K562 (cell line): ENCODE data around the gene ADIPOR1. TPM values are rescaled to one million over a fixed set of nuclear protein-coding genes. Genes with fewer than 3 reads are reported as not detected.

Source experiments
- CREM ChIP-seq: IDR thresholded peaks from 2 replicates; pipeline ENCODE4 v1.6.1; 2014; ENCODE audit warnings: antibody characterized with exemption, low read depth
- KDM4B ChIP-seq, 2 experiments: fragments of 450-650 bp in 1 of 2; sonication (generic) in 1 of 2; IDR thresholded peaks; 2 replicates each; pipeline ENCODE4 v1.6.1; 2016 to 2017; ENCODE audit warnings: borderline replicate concordance in 2 of 2, antibody characterized with exemption in 1 of 2, low read depth in 1 of 2, mild to moderate bottlenecking in 1 of 2
- NFIC ChIP-seq: fragments of 450-650 bp; IDR thresholded peaks from 2 replicates; pipeline ENCODE4 v1.6.1; 2017; ENCODE audit warnings: mild to moderate bottlenecking, inconsistent platforms
- PHB ChIP-seq: fragments of 250-450 bp; sonication (Bioruptor Pico); IDR thresholded peaks from 2 replicates; pipeline ENCODE4 v1.5.0; 2021
- PRMT5 ChIP-seq: sonication (generic); formaldehyde crosslinking; IDR thresholded peaks from 2 replicates; pipeline ENCODE4 v1.5.0; 2020; ENCODE audit warnings: missing genetic modification reagents
- RBM25 ChIP-seq: fragments of 200-400 bp; formaldehyde crosslinking; IDR thresholded peaks from 2 replicates; pipeline ENCODE4 v1.6.1; 2018; ENCODE audit warnings: low read length, low read depth, moderate library complexity; ENCODE audit not compliant: severe bottlenecking
- U2AF2 ChIP-seq: fragments of 200-400 bp; formaldehyde crosslinking; optimal IDR thresholded peaks from 2 replicates; pipeline ENCODE3; 2017; ENCODE audit warnings: low read depth, mild to moderate bottlenecking, low read length
- ZNF197 ChIP-seq: fragments of 200-800 bp; sonication (Bioruptor generic); IDR thresholded peaks from 2 replicates; pipeline ENCODE4 v1.6.1; 2016; ENCODE audit warnings: low read depth, missing genetic modification characterization, missing compliant biosample characterization
- ZNF263 ChIP-seq: sonication (generic); formaldehyde crosslinking; IDR thresholded peaks from 2 replicates; pipeline ENCODE4 v1.8.0; 2022; ENCODE audit warnings: mild to moderate bottlenecking, missing genetic modification reagents, borderline replicate concordance
- ZNF764 ChIP-seq: fragments of 250-450 bp; sonication (Bioruptor Pico); IDR thresholded peaks from 2 replicates; pipeline ENCODE4 v1.4.0; 2020; ENCODE audit warnings: low read depth, mild to moderate bottlenecking, moderate library complexity
- ZNF778 ChIP-seq: fragments of 450-650 bp; formaldehyde crosslinking; IDR thresholded peaks from 2 replicates; pipeline ENCODE4 v1.4.0; 2020; ENCODE audit warnings: mild to moderate bottlenecking, moderate library complexity
- polyA plus RNA-seq, 8 experiments: library from polyadenylated mRNA; depleted of rRNA in 4 of 8; stranded (reverse) in 5 of 8; unstranded in 3 of 8; fragments of >200 nt; fragmentation: Nextera tagmentation in 2 of 8; fragmentation: Illumina TruSeq in 1 of 8; extraction: Ambion mirVana in 2 of 8; extraction: Trizol in 1 of 8; gene quantifications; 2 replicates each; pipeline versions ENCODE4 v1.2.1 to v1.2.3, GENCODE V29; 2011 to 2014; ENCODE audit warnings: inconsistent platforms in 1 of 8, missing spikeins in 1 of 8
- total RNA-seq, 7 experiments: library from RNA; depleted of rRNA in 6 of 7; stranded (reverse); fragments of >200 nt in 6 of 7; fragmentation: Illumina TruSeq in 2 of 7; extraction: Trizol in 2 of 7; gene quantifications; 2 replicates each; pipeline versions ENCODE4 v1.2.1 to v1.2.3, GENCODE V29; 2011 to 2021; ENCODE audit warnings: low replicate concordance in 1 of 7
- TF ChIP-seq, protein P1 (sequence below): fragments of 200-600 bp; sonication (generic); IDR thresholded peaks from one replicate; pipeline ENCODE4 v1.6.1; 2012; ENCODE audit warnings: mild to moderate bottlenecking, low read depth, low read length, inconsistent platforms
- TF ChIP-seq, protein P2 (sequence below): fragments of 450-650 bp; formaldehyde crosslinking; IDR thresholded peaks from 2 replicates; pipeline ENCODE4 v1.4.0; 2022; ENCODE audit warnings: missing genetic modification characterization
- TF ChIP-seq, protein P3 (sequence below), 2 experiments: fragments of 250-450 bp in 1 of 2; fragments of 450-650 bp in 1 of 2; sonication (Bioruptor Pico) in 1 of 2; IDR thresholded peaks; 2 replicates each; pipeline versions ENCODE4 v1.6.1 to v1.8.0; 2016 to 2021; ENCODE audit warnings: mild to moderate bottlenecking in 2 of 2, moderate library complexity in 2 of 2, missing compliant biosample characterization in 1 of 2, missing genetic modification characterization in 1 of 2

ADIPOR1 gene
- total and polyA plus RNA-seq, 9 of the 15 experiments (the other 6 are each of a cell fraction or from before 2014, with no cell fraction given) = 29.0 to 217 (median 100) TPM

DNA sequence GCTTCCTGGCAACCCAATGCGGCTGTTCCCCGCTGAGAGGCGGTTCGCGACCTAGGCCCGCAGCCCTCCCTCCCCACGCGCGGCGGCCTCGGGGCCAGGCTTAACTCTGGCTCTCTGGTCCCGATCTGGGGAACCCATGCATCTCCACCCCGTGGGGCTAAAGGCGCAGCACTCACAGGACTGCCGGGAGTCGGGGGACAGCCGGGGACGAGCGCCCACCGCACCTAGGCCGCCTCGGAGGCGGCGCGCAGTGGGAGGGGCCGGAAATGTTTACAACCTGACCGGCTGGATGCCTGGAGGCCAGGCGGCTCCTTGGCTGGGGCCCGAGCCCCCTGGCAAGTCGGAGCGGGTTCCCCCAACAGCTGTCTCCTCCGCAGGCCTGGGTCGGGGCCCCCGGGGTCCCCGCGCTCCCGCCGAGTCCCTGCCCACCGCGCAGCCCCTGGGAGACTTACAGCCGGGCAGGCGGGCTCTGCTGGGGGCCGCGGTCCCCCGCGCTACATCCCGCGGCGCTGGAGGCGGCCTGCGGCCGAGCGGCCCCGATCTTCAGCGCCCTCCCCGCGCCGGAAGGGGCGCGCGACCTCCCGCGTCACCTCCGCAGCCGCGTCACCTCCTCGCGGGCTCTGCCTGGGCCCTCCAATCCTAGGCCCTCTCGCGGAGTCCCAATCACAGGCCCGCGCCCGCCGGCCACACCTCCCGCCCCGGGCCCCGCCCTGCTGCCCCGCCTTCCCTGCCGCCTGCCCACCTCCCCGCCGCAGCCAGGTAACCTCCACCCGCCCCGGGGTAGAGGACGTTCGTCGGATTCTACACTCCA is at the start of gene ADIPOR1 (continued):
- TF ChIP-seq ZNF197 (CRISPR knock-in tag) = no peak
- TF ChIP-seq ZNF764 (CRISPR knock-in tag) = no peak
- TF ChIP-seq PRMT5 (CRISPR knock-in tag) = no peak
- peak; percentile 70; the same call in 1 of the 2 replicates for TF ChIP-seq PHB (CRISPR knock-in tag)
- no peak for TF ChIP-seq NFIC
- TF ChIP-seq U2AF2 = no peak
- TF ChIP-seq, protein P1, sequence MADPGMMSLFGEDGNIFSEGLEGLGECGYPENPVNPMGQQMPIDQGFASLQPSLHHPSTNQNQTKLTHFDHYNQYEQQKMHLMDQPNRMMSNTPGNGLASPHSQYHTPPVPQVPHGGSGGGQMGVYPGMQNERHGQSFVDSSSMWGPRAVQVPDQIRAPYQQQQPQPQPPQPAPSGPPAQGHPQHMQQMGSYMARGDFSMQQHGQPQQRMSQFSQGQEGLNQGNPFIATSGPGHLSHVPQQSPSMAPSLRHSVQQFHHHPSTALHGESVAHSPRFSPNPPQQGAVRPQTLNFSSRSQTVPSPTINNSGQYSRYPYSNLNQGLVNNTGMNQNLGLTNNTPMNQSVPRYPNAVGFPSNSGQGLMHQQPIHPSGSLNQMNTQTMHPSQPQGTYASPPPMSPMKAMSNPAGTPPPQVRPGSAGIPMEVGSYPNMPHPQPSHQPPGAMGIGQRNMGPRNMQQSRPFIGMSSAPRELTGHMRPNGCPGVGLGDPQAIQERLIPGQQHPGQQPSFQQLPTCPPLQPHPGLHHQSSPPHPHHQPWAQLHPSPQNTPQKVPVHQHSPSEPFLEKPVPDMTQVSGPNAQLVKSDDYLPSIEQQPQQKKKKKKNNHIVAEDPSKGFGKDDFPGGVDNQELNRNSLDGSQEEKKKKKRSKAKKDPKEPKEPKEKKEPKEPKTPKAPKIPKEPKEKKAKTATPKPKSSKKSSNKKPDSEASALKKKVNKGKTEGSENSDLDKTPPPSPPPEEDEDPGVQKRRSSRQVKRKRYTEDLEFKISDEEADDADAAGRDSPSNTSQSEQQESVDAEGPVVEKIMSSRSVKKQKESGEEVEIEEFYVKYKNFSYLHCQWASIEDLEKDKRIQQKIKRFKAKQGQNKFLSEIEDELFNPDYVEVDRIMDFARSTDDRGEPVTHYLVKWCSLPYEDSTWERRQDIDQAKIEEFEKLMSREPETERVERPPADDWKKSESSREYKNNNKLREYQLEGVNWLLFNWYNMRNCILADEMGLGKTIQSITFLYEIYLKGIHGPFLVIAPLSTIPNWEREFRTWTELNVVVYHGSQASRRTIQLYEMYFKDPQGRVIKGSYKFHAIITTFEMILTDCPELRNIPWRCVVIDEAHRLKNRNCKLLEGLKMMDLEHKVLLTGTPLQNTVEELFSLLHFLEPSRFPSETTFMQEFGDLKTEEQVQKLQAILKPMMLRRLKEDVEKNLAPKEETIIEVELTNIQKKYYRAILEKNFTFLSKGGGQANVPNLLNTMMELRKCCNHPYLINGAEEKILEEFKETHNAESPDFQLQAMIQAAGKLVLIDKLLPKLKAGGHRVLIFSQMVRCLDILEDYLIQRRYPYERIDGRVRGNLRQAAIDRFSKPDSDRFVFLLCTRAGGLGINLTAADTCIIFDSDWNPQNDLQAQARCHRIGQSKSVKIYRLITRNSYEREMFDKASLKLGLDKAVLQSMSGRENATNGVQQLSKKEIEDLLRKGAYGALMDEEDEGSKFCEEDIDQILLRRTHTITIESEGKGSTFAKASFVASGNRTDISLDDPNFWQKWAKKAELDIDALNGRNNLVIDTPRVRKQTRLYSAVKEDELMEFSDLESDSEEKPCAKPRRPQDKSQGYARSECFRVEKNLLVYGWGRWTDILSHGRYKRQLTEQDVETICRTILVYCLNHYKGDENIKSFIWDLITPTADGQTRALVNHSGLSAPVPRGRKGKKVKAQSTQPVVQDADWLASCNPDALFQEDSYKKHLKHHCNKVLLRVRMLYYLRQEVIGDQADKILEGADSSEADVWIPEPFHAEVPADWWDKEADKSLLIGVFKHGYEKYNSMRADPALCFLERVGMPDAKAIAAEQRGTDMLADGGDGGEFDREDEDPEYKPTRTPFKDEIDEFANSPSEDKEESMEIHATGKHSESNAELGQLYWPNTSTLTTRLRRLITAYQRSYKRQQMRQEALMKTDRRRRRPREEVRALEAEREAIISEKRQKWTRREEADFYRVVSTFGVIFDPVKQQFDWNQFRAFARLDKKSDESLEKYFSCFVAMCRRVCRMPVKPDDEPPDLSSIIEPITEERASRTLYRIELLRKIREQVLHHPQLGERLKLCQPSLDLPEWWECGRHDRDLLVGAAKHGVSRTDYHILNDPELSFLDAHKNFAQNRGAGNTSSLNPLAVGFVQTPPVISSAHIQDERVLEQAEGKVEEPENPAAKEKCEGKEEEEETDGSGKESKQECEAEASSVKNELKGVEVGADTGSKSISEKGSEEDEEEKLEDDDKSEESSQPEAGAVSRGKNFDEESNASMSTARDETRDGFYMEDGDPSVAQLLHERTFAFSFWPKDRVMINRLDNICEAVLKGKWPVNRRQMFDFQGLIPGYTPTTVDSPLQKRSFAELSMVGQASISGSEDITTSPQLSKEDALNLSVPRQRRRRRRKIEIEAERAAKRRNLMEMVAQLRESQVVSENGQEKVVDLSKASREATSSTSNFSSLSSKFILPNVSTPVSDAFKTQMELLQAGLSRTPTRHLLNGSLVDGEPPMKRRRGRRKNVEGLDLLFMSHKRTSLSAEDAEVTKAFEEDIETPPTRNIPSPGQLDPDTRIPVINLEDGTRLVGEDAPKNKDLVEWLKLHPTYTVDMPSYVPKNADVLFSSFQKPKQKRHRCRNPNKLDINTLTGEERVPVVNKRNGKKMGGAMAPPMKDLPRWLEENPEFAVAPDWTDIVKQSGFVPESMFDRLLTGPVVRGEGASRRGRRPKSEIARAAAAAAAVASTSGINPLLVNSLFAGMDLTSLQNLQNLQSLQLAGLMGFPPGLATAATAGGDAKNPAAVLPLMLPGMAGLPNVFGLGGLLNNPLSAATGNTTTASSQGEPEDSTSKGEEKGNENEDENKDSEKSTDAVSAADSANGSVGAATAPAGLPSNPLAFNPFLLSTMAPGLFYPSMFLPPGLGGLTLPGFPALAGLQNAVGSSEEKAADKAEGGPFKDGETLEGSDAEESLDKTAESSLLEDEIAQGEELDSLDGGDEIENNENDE = no peak
- peak; percentile 97 for TF ChIP-seq CREM
- TF ChIP-seq ZNF263 (CRISPR knock-in tag) = no peak
- TF ChIP-seq RBM25 = peak; percentile 69
- TF ChIP-seq, protein P2, sequence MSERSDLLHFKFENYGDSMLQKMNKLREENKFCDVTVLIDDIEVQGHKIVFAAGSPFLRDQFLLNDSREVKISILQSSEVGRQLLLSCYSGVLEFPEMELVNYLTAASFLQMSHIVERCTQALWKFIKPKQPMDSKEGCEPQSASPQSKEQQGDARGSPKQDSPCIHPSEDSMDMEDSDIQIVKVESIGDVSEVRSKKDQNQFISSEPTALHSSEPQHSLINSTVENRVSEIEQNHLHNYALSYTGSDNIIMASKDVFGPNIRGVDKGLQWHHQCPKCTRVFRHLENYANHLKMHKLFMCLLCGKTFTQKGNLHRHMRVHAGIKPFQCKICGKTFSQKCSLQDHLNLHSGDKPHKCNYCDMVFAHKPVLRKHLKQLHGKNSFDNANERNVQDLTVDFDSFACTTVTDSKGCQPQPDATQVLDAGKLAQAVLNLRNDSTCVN (CRISPR knock-in tag) = no peak
- TF ChIP-seq, protein P3, sequence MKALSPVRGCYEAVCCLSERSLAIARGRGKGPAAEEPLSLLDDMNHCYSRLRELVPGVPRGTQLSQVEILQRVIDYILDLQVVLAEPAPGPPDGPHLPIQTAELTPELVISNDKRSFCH (CRISPR knock-in tag; IDR thresholded peaks at IDR 0.05) = no peak
- TF ChIP-seq, protein P3 (tag; IDR thresholded peaks at IDR 0.05) = peak; percentile 76
- TF ChIP-seq ZNF778 (CRISPR knock-in tag) = no peak
- no peak for TF ChIP-seq KDM4B (IDR thresholded peaks at IDR 0.05; ENCODE audit: borderline replicate concordance in 2 of 2, low read depth in 1 of 2)
